Astrocyte (in vitro differentiated cells and primary cell): ENCODE data around the gene NR4A2.

Source experiments
- EZH2 ChIP-seq: IDR thresholded peaks from 2 replicates; pipeline ENCODE4 v1.6.1; 2012; ENCODE audit warnings: mild to moderate bottlenecking, low read length, inconsistent platforms; ENCODE audit not compliant: insufficient read depth
- TF ChIP-seq, protein P1 (sequence below): IDR thresholded peaks from 2 replicates; pipeline ENCODE4 v1.5.1; 2011; ENCODE audit warnings: low read depth, mild to moderate bottlenecking, inconsistent platforms, low read length, moderate library complexity; ENCODE audit not compliant: insufficient read depth

- TF ChIP-seq, protein P1, sequence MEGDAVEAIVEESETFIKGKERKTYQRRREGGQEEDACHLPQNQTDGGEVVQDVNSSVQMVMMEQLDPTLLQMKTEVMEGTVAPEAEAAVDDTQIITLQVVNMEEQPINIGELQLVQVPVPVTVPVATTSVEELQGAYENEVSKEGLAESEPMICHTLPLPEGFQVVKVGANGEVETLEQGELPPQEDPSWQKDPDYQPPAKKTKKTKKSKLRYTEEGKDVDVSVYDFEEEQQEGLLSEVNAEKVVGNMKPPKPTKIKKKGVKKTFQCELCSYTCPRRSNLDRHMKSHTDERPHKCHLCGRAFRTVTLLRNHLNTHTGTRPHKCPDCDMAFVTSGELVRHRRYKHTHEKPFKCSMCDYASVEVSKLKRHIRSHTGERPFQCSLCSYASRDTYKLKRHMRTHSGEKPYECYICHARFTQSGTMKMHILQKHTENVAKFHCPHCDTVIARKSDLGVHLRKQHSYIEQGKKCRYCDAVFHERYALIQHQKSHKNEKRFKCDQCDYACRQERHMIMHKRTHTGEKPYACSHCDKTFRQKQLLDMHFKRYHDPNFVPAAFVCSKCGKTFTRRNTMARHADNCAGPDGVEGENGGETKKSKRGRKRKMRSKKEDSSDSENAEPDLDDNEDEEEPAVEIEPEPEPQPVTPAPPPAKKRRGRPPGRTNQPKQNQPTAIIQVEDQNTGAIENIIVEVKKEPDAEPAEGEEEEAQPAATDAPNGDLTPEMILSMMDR: no peak
- peak; percentile 86 for TF ChIP-seq EZH2
These were observed 9.8 kb downstream of the NR4A2 start for GRCh38 chr2:156322686-156323231.
